Large intestine (tissue), 12 donors: Measurements from ENCODE around the gene EOLA1. TPM values are rescaled to one million over a fixed set of nuclear protein-coding genes. Genes with fewer than 3 reads are reported as not detected.
A peak's percentile ranks its signal among the peaks of the same experiment; 100 is the strongest.

Source experiments
- DNase-seq, 2 donors: peaks; one replicate each; pipeline versions ENCODE4 v3.0.0 to v3.0.0-alpha.2; 2013
- H3K27ac ChIP-seq: one replicate; pipeline ENCODE4 v1.5.1; 2013; ENCODE audit warnings: low read length
- H3K27me3 ChIP-seq: 2 replicates; pipeline ENCODE4 v1.6.1; 2013; ENCODE audit warnings: low read length; ENCODE audit not compliant: control insufficient read depth, insufficient read depth
- H3K36me3 ChIP-seq: 2 replicates; pipeline ENCODE4 v1.6.1; 2013; ENCODE audit warnings: low read length; ENCODE audit not compliant: control insufficient read depth, insufficient read depth
- H3K4me1 ChIP-seq: one replicate; pipeline ENCODE4 v1.6.1; 2013; ENCODE audit warnings: low read length; ENCODE audit not compliant: control insufficient read depth, insufficient read depth
- H3K4me3 ChIP-seq: one replicate; pipeline ENCODE4 v1.5.1; 2013; ENCODE audit warnings: low read length
- H3K9me3 ChIP-seq: one replicate; pipeline ENCODE4 v1.6.1; 2013; ENCODE audit warnings: mild to moderate bottlenecking, low read depth, low read length, moderate library complexity; ENCODE audit not compliant: control insufficient read depth
- WGBS: methylation state at CpG from one replicate; pipeline ENCODE4 v1.1.5; 2013; ENCODE audit warnings: low lambda C conversion rate; ENCODE audit not compliant: insufficient coverage; 5-methylcytosine and 5-hydroxymethylcytosine counted together
- long read RNA-seq, 11 donors: transcript quantifications; one replicate each; lab custom pipeline, GENCODE V29; 2026
- polyA plus RNA-seq: library from polyadenylated mRNA; unstranded; fragments of 120-200 nt; gene quantifications from one replicate; pipeline ENCODE4 v1.2.1, GENCODE V29; 2013

Gene EOLA1
- polyA plus RNA-seq: 18.6 TPM
- long read RNA-seq, donor 1, partial matches to known transcripts: 0 of 2 reads
- long read RNA-seq, donor 1, other reads (novel, unspliced or antisense): 0 of 2 reads
- long read RNA-seq, donor 2, partial matches to known transcripts: 0 of 6 reads
- long read RNA-seq, donor 2, other reads (novel, unspliced or antisense): 0 of 6 reads
- long read RNA-seq, donor 3, partial matches to known transcripts: 0 of 4 reads
- long read RNA-seq, donor 3, other reads (novel, unspliced or antisense): 0 of 4 reads
- long read RNA-seq, donor 4: 0 reads
- long read RNA-seq, donor 5, partial matches to known transcripts: 0 of 1 reads
- long read RNA-seq, donor 5, other reads (novel, unspliced or antisense): 0 of 1 reads
- long read RNA-seq, donor 6, partial matches to known transcripts: 0 of 7 reads
- long read RNA-seq, donor 6, other reads (novel, unspliced or antisense): 0 of 7 reads
- long read RNA-seq, donor 7, partial matches to known transcripts: 0 of 1 reads
- long read RNA-seq, donor 7, other reads (novel, unspliced or antisense): 0 of 1 reads
- long read RNA-seq, donor 8, partial matches to known transcripts: 0 of 4 reads
- long read RNA-seq, donor 8, other reads (novel, unspliced or antisense): 0 of 4 reads
- long read RNA-seq, donor 9, partial matches to known transcripts: 0 of 4 reads
- long read RNA-seq, donor 9, other reads (novel, unspliced or antisense): 0 of 4 reads
- long read RNA-seq, donor 10, partial matches to known transcripts: 0 of 4 reads
- long read RNA-seq, donor 10, other reads (novel, unspliced or antisense): 0 of 4 reads
- long read RNA-seq, donor 11, partial matches to known transcripts: 0 of 3 reads
- long read RNA-seq, donor 11, other reads (novel, unspliced or antisense): 0 of 3 reads

DNA sequence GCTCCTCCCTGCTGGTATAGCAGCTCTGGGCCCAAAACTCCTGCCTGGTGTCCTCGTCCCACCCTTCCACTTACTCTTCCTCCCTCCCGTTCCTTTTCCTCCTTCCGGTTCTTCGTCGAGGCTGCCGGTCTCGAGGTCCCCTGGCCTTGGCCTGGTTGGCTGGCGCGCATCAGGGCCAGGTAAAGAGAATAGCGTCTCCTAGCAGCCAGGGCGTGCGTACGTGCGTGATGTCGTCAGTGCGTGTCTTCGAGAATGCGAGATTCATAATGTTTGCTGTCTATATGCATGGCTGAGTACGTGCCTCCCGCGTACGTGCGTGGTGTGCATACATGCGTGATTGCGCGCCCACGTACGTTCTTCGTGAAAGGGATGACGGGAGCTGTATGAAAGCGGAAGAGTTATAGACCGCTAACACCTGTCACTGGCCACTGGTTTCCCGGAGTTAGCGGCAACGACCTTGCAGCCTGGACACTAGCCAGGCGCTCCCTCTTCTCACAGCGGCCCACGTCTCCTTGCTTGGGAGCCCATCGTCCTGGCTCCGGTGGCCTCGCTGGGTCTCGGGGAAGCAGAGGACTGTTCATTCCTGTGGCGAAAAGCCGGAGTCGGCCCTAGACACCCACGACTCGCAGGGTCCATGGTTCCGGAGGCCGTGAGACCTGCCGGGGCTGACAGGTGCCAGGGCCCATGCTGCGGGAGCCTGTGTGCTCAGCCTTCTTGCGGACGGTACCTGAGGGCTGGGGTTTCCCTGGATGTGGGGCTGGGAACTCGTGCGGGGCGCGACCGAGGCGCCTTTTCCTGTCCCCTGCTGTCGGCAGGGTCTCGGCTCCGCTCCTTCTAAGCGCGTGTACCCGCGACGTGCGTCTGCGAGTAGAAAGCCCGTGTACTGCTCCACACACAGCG lies at the start of gene EOLA1:
Gene EOLA1 (plus strand): TSS at position 392 of the 900 bp plus-strand sequence. CDS start 4,619 bp downstream, outside the sequence.
- DNase-seq: peak; percentile 94 to 96
- WGBS: no CpG with 5 or more reads among the region's 71 CpGs
- Histone ChIP-seq H3K36me3 (peaks cover 2% of the 10 kb centered on the region), H3K27me3 (no peaks in the 10 kb centered on the region), H3K27ac (peak within 1 kb of the TSS; percentile 95), H3K4me1 (peaks cover 3% of the 10 kb centered on the region), H3K9me3 (no peaks in the 10 kb centered on the region), H3K4me3 (peak within 1 kb of the TSS; percentile 89)

- Histone ChIP-seq H3K4me3 (no peak overlapping the region), H3K36me3 (peaks cover 53% of the 10 kb centered on the region), H3K27ac (peak overlapping the region; percentile 42), H3K4me1 (peaks cover 36% of the 10 kb centered on the region), H3K27me3 (no peaks in the 10 kb centered on the region), H3K9me3 (peaks cover 4% of the 10 kb centered on the region)
- DNase-seq: peak; percentile 60 to 78
- WGBS: no CpG with 5 or more reads among the region's 2 CpGs
These were observed 49.0 kb upstream of the EOLA1 start for GRCh38 chrX:149491812-149492211.

- peaks cover 4% of the 10 kb centered on the region for H3K9me3 ChIP-seq
- H3K27ac ChIP-seq: peak overlapping the region; percentile 38
- H3K4me3 ChIP-seq: no peak overlapping the region
- peaks cover 36% of the 10 kb centered on the region for H3K4me1 ChIP-seq
- peak; percentile 31 to 62 for DNase-seq
- WGBS: no CpG with 5 or more reads among the region's 13 CpGs
- H3K36me3 ChIP-seq: peaks cover 61% of the 10 kb centered on the region
- H3K27me3 ChIP-seq: no peaks in the 10 kb centered on the region
These were observed 46.9 kb upstream of the EOLA1 start for GRCh38 chrX:149493567-149494562.

GRCh38 chrX:149494844-149495565 lies 45.8 kb upstream of the EOLA1 start:
- H3K4me1 ChIP-seq: peaks cover 36% of the 10 kb centered on the region
- DNase-seq: no peak
- WGBS: no CpG with 5 or more reads among the region's 4 CpGs
- peaks cover 4% of the 10 kb centered on the region for H3K9me3 ChIP-seq
- H3K36me3 ChIP-seq: peaks cover 56% of the 10 kb centered on the region
- no peak overlapping the region for H3K4me3 ChIP-seq
- H3K27ac ChIP-seq: peak overlapping the region; percentile 38
- H3K27me3 ChIP-seq: no peaks in the 10 kb centered on the region

- WGBS: no CpG with 5 or more reads among the region's 5 CpGs
- Histone ChIP-seq H3K36me3 (peaks cover 56% of the 10 kb centered on the region), H3K27me3 (no peaks in the 10 kb centered on the region), H3K4me3 (no peak overlapping the region), H3K9me3 (peaks cover 4% of the 10 kb centered on the region), H3K4me1 (peaks cover 36% of the 10 kb centered on the region), H3K27ac (peak overlapping the region; percentile 17)
- DNase-seq: peak in 1 of 2 donors; percentile 38
These were observed 45.2 kb upstream of the EOLA1 start for GRCh38 chrX:149495573-149496071.

GRCh38 chrX:149497054-149497453 lies 43.8 kb upstream of the EOLA1 start:
- H3K27me3 ChIP-seq: no peaks in the 10 kb centered on the region
- H3K27ac ChIP-seq: no peak overlapping the region
- H3K4me1 ChIP-seq: peaks cover 31% of the 10 kb centered on the region
- H3K9me3 ChIP-seq: no peaks in the 10 kb centered on the region
- H3K4me3 ChIP-seq: no peak overlapping the region
- WGBS: no CpG with 5 or more reads among the region's 1 CpG
- peaks cover 56% of the 10 kb centered on the region for H3K36me3 ChIP-seq
- DNase-seq: no peak

- H3K9me3 ChIP-seq: no peaks in the 10 kb centered on the region
- H3K27ac ChIP-seq: no peak overlapping the region
- DNase-seq: no peak
- peaks cover 59% of the 10 kb centered on the region for H3K36me3 ChIP-seq
- H3K4me3 ChIP-seq: no peak overlapping the region
- H3K4me1 ChIP-seq: peaks cover 25% of the 10 kb centered on the region
- H3K27me3 ChIP-seq: no peaks in the 10 kb centered on the region
- WGBS: no CpG with 5 or more reads among the region's 2 CpGs
These were observed 43.2 kb upstream of the EOLA1 start for GRCh38 chrX:149497626-149498025.

GRCh38 chrX:149498767-149499166 lies 42.0 kb upstream of the EOLA1 start:
- Histone ChIP-seq H3K4me3 (no peak overlapping the region), H3K27ac (no peak overlapping the region), H3K4me1 (peaks cover 14% of the 10 kb centered on the region), H3K27me3 (no peaks in the 10 kb centered on the region), H3K9me3 (no peaks in the 10 kb centered on the region), H3K36me3 (peaks cover 55% of the 10 kb centered on the region)
- no peak for DNase-seq
- 88% methylated on average over 1 of the region's 4 CpGs for WGBS
